ENCODE results near the gene MBNL2.

The MBNL2 gene

DNA sequence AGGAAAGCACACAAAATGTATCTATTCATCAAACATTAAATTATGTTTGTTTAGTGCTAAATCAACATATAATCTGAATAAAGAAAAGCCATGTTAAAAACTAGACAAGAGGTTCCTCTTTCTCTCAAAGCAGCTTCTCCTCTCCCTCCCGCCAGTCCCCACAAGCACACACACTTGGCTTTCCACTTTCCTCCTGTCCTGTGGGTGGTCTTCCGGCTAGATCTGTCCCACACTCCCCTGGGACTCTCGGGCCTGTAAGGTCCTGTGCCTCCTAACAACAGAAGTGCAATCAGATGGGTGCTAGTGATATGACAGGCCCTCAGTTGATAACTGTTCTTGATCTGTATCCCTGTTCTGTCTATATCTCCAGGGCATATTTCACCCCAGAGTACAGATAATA, 166.2 kb downstream of the MBNL2 start:
- no peak for DNase-seq

DNA sequence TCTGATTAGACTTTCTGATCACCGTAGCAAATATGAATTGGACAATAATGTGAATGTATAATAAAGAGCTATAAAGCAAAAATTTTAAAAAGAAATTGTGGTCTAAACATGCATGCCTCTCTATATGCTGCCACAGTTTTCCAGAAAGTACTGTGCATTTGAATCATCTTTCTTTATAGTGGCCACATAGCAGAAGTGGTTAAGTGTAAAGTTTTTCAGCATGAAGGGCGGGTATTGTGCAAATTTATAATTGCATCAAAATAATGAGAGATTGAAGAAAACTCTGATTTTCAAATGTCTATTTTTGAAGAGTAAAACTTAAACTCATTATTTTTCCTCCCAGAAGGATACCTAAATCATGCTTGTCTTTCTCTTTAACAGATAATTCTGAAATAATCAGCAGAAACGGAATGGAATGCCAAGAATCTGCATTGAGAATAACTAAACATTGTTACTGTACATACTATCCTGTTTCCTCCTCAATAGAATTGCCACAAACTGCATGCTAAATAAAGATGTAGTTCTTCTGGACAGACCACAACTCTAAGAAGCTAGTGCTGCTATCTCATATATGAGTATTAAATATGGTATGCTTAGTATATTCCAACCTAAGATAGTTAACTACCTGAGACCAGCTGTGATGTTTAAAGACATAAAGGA, 168.9 kb downstream of the MBNL2 start:
- DNase-seq = no peak

DNA sequence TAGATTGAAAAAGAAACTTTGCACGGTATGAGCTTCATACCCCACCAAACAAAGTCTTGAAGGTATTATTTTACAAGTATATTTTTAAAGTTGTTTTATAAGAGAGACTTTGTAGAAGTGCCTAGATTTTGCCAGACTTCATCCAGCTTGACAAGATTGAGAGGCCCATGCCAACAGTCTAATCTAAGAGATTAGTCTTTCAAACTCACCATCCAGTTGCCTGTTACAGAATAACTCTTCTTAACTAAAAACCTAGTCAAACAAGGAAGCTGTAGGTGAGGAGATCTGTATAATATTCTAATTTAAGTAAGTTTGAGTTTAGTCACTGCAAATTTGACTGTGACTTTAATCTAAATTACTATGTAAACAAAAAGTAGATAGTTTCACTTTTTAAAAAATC, 169.9 kb downstream of the MBNL2 start:
- no peak for DNase-seq

DNA sequence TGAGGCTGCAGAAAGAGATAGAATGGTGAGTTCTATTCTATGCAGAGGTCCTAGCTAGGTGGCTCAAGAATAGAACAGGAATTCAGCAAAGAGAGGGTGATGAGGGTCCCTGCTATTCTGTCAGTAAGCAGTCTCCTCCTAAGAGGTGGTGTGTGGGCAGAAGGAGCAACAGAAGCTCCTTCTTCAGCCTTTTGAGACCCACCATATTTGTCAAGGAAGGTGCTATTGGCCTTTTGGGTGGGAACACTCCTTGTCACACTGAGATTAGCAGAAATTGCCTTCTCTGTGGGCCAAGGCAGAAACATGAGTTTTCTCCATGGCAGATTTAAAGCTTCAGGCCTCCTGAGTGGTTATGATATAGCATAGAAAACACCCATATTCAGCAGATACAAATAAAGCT, 172.4 kb downstream of the MBNL2 start:
- DNase-seq = no peak

DNA sequence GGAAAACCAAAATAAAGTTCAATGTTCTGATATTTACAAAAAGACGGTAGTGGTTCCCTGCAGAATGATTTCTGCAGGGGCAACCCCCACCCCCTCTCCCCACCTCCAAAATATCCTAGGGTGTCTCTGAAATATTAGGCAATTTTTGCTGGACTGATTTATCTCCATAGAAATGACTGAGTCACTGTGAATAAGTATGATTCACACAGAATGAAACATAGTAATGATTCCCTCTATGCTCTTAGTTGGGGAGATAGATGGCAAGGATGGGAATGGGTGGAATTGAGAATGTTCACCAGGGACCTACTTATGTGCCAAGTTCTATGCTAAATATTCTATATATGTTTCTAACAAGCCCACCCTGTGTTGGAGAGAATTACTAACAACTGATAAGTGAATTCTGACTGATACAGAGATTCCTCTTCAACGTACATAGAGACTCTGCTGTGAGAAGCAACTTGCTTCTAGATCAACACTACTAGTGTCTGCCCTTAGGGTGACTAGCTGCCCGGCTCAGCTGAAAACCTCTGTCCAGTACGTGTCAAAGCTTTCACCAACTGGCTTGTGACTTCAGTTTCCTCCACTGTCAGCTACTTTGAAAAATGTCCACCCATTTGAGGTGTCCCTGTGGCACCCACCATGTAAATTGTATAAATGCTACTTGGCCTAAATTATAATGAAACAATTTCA, 173.5 kb downstream of the MBNL2 start:
- no peak for DNase-seq

DNA sequence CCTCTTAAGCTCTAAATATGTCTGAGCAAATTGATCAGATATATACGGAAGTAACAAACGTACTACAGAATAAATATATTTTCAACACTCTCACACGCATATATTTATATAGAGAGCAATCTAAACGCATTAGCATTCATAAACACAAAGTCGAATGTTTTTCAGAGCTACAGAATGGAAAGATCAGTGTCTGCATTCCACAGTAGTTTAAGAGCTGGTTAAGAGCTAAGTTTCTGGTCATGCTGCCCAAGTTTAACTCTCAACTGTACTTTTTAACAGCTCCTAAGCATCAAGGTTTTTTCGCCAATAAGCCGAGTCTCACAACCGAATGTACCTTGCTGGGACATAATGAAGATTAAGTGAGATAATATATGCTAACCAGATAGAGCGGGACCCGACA, 175.1 kb downstream of the MBNL2 start:
- DNase-seq = no peak

DNA sequence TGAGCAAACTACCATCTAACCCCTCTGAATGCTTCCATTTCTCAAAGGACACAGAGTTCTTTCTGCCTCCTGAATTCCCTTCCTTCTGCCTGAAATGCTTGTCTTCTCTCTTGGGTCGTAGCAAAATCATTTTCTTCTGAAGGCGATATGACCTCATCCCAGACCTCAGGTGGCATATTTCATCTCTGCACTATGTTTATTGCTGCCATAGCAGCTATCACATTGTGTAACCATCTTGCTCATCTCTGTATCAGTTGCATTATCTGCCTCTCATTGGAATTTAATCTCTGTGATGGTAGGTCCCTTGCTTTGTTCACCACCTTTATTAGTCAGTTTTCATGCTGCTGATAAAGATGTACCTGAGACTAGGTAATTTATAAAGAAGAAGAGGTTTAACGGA, 179.3 kb downstream of the MBNL2 start:
- DNase-seq = no peak

DNA sequence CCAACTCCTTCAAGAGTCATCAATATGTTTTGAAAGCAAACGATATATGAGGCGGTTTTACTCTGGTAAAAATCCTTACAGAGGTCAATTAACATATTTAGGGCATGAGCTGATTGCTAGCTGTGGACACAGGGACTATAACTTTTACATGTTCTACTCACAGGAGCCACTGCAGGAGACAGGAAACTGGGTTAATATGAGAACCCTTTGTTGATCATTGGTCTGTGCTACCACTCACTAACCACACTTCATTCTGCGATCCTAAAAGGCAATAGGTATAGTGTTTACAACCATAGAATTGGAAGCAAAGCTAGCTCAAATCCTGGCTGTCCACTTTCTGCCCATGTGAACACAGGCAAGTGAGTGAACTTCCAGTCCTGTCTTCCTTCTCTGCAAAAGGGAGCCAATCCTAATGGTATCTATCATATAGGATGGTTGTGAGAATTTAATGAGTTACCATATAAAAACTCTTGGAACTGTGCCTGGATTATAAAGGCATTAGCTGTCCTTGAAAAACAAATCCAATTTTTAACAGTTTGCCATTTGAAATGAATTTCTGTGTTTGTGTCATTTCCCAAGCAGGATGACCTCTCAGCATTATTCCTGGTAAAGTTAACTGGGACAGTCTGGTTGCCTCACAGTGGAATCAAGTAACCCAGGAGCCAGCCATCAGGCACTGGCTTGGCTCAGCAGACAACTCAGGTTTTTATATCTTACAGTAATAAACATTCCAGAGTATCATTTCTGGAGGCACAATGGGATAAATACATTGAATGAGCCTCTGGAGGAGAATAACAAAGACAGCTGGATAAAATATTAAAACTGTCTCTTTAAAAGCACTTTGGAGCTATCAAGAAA, 182.0 kb downstream of the MBNL2 start:
- DNase-seq = no peak

DNA sequence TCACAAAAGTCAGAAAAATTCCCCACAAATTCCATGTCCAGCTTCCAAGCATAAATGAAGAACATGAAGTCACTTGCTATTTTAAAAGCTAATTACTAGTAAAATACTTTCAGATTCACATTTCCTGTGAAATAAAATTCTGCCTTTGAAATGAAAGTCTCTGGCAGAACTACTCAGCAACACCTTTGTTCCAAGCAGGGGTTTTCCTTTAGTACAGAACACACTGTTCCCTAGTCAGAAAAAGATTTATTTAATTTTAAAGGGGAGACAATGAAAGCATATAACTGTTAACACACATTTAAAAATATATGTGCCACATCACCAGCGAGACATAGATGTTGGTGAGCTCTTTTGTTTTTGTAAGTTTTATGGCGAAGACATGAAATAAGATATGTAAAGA, 185.4 kb downstream of the MBNL2 start:
- DNase-seq = no peak

DNA sequence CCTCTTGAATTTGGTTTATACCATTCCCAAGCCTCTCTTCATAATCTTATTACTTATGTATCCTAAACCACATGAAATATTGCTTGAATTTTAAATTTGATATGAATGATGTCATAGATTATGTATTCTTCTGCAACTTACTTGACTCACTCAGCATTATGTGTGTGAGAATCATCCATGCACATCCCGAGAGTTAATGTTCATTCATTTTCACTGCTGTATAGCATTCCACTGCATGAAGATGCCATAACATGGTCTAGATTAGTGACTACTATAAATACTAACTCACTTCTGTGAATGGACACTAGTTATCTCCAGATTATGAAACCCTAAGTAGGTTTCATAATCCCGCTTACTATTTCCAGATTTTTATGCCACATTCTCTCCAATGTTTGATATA, 186.8 kb downstream of the MBNL2 start:
- no peak for DNase-seq

DNA sequence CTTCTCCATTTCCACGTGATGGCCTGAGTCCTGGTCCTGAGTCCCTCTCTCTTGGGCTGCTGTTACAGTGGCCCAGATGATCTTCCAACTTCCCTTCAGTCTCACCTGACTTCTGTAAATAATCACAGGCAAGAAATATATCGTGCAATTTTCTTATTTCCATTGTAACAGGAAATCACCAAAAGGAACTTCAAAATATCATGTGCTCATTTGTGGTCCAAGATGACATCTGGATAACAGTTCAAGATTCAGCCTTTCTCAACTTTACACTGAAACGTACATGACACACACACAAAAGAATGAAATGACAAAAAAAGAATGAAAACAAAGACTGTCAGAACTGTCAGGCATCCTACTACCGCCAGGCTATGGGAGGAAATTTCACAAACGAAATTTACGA, 189.9 kb downstream of the MBNL2 start:
- DNase-seq = no peak

DNA sequence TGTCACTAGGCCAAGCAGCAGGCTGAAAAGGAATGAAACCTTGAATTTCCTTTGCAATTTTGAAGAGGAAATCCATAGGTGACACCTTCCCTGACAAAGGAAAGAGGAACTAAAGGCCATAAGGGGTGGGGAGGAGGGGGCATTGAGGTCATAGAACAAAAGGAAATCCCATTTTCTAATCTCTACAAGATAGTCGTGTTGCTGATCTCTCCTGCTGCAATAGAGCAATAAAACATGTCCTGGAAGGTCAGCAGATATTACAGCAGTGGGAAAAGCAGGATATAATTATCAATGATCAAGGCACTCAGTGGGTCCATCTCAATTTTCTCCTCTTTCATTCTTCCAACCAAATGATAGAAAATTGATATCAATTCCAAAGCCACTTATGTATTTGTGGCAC, 191.6 kb downstream of the MBNL2 start:
- no peak for DNase-seq

DNA sequence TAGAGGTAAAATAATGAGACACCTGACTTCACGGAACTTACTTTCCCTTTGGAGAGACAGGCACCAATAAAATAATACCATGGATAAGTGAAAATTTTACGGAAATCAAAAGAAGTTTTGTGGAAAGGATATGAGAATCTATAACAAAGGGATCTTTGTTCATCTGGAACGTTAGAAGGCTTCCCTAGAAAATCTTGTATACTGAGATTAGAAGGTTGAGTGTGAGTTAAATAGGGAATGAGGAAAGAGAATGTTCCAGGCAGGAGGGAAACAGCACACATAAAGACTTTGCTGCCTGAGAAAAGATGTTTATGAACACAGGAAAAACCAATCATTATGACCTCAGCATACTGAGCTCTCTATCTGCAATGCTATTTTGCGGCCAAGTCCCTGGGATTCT, 192.3 kb downstream of the MBNL2 start:
- DNase-seq = no peak

DNA sequence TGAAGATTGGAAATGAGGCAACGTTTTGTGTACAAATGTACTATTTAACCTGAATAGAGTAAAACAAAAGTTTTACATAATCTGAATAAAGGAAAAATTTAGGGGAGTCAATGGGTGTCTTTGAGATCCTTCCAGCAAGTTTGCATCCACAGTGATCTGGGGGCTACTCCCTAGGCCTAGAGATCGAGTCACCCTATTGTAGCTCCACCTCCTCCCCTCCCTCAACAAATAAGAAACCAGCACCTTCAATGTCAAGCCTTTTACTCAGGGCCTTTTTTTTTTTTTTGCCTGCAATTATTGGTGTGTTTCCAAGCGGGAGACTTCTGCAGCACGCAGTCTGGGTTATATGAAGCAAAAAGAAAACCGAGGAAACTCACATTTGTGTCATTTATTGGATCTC, 195.6 kb downstream of the MBNL2 start:
- DNase-seq = no peak

DNA sequence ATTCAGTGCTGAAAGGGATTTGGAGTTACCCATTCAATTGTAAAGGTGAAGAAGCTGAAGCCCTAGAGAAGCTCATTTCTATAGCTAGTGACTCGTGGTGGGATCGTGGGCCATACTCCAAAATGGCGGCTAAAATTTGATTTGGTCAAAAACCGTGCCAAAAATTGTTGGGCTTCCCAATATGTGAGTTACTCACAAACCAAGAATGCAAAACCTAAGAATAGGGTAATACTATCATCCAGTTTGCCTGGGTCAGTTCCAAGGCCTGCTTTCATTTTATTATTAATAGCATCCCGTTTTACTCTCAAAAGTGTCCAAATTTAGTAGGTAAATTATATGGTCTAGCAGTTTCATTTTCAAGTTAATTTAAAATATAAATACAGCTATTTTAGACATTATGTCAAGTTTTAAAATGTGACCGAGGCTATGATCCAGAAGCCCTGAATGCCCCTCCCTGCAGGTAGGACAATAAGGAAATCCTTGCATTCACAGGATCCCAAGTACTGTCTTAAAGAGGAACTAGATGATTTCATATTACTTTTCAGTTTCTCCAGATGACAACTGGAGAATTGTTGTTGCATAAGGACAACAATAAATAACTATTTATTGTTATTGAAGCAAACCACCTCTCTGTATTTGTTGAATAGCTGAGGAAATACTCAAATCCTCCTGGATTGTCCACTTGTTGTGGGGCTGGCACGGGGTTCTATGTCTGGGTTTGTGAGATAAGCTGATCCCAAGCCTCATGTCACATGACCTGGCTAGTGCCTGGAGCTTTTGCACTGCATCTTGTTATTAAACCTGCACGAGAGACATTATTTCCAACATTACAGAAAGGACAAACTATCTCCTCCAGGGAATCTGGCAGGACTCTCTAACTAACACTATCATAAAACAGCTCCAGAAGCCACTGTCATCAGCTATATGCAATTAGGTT, 200.3 kb downstream of the MBNL2 start:
- DNase-seq = no peak

DNA sequence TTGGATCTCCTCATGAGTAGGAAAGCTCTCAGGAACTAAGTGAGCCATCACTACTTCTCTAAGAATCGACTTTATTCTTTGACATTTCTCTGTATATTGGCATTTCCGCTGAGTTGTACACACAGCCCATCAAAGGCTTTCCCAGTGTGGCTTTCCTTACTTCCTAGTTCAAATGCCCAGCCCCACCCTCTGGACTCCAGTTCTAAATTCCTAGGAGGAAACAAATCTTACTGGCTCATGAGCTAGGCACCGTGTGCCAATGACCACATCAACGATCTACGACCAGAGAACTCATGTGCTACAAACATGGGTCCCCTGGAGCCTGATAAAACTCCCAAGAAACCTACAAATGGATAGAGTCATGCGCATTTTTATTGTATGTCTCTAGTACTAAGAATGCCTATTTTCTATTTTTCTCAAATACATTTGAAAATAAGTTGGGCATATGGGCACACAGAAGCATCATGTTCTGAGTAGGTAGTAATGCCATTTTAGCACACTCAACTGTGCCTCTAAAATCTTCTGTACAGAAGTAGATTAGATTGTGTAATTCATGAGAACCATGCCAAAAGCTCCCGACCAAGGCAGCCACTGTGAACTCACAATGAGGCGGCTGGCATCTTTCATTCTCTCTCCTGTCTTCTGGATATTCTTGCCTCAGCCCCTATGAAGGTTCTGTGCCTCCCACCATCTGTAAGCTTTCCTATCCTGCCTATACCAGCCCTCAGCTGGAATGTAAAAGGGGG, 201.3 kb downstream of the MBNL2 start:
- no peak for DNase-seq

DNA sequence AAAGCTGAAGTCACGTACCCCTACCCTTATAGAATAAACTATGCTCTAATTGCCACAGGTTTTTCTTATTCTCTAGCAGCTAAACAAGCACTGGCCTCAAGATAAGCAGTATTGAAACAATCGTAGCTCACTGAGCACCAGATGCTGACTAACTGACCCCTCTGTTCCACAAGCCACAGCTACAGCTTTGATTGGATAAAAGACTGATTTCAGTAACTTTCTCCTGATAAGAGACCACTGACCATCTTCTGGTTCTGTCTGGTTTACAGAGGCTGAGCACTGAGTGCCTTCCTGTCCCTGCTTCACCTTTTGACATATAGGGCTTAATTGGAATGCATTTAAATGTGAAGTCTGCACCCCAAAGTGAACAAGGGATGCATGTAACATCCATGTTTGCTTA, 203.5 kb downstream of the MBNL2 start:
- no peak for DNase-seq

DNA sequence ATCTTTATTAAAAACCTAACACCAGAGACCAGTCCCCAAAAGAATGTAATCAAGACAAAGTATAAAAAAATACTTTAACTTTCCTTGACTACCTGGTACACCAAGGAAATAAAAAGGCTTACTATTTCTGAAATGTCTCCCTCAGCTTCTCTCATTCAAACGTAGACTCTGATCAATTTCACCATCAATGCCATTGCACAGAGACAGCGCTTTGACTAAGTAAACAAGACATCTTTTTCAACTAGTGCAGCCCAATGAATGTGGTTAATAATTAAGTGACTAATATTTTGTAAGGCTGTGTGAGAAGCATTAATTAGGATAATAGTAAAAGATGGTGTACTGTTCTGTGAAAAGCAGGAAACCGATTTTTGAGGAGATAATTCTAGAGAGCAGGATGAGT, 204.6 kb downstream of the MBNL2 start:
- DNase-seq = no peak

DNA sequence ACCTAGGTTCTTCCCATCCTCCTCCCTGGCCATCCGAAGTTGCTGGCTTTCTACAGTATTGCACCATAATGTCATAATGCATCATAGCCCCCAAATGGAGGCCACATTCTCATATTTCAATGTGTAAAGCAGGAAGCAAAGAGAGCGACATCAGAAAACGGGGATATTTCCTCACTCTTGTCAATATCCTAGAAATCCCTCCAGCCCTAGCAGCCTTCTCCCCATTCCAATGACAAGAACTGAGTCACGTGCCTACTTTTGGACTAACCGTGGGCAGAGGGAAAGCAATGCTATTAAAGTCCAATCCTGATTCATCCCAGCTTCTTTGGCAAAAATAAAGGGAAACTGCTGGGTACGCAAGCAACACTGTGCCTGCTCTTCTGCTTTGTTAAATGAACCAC, 207.5 kb downstream of the MBNL2 start:
- no peak for DNase-seq

DNA sequence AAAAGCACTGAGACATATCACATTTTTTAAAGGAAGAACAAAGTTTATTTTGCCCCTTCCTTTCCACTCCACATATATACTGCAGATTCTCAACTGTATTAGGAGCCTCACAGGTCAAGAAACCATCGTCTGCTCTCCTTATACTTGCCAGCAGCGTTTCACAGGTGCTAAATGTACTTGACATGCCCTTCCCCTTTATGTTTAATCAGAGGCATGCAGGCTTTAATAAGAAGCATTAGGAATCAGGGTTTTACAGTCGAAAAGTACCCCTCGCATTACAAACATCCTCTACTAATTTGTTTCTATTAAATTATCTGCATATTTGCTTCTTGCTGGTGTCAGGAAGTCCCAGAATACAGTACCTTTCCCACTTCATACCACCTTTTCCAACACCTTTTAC, 208.2 kb downstream of the MBNL2 start:
- DNase-seq = no peak

DNA sequence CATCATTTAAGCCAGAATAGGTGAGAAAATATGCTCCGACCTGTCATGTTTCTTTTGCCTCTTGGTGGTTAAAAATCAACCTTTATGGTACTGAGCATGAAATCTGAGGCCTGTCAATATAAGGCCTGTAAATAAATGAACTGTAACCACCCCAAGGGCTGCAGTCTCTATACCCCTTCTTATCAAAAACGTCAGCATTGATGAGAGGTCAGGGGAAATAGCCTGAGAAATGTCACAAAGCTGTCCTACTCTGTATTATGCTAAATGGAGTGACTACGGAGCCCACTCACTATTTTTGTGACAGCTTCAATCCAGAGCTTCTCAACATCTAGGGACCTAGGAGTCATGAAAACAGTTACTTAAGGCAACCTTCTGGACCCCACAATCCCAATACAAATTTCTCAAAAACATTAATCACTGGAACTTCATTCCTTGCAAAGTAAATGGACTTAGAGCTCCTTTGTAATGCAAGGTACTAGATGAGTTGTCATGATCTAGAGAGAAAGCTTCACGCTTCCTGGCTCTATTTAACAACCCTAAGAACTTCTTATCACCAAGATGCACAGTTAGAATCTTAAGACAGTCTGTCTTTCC, 209.1 kb downstream of the MBNL2 start:
- no peak for DNase-seq

Data from activated CD4-positive, alpha-beta T cell treated with anti-CD3 and anti-CD28 coated beads, Interleukin-2, amount 50 U/mL, for 4 hours (primary cell).